GM23338 (cell line): ENCODE data around the gene TEX9.
"Not testable (repeated sequence)": the region's sequence is repeated elsewhere in the genome, so short reads cannot be mapped to it uniquely, and the experiment has no call there.

Experiments
- CREB1 ChIP-seq: fragments of 250-450 bp; sonication (Bioruptor Pico); IDR thresholded peaks from 2 replicates; pipeline ENCODE4 v1.5.0; 2020; ENCODE audit warnings: low read depth, mild to moderate bottlenecking, moderate library complexity
- EZH2 ChIP-seq: fragments of 200-600 bp; sonication (generic); IDR thresholded peaks from one replicate; pipeline ENCODE4 v1.8.0; 2017; ENCODE audit warnings: antibody characterized with exemption, mild to moderate bottlenecking, low read depth; ENCODE audit not compliant: unreplicated experiment
- EZH2phosphoT487 ChIP-seq: fragments of 200-600 bp; sonication (generic); IDR thresholded peaks from one replicate; pipeline ENCODE4 v1.8.1; 2018; ENCODE audit warnings: antibody characterized with exemption; ENCODE audit not compliant: unreplicated experiment
- JUNB ChIP-seq: IDR thresholded peaks from one replicate; pipeline ENCODE4 v1.6.1; 2016; ENCODE audit warnings: antibody characterized with exemption; ENCODE audit not compliant: unreplicated experiment
- POLR2AphosphoS5 ChIP-seq: IDR thresholded peaks from 2 replicates; pipeline ENCODE4 v1.6.1; 2016; ENCODE audit warnings: antibody characterized with exemption, low read depth
- REST ChIP-seq: IDR thresholded peaks from one replicate; pipeline ENCODE4 v1.6.1; 2018; ENCODE audit warnings: antibody characterized with exemption; ENCODE audit not compliant: unreplicated experiment
- TF ChIP-seq, protein P1 (sequence below), 2 experiments: fragments of 200-600 bp in 1 of 2; sonication (generic) in 1 of 2; conservative IDR thresholded peaks; 2 replicates each; pipeline versions ENCODE4 v1.5.1 to v1.6.1; 2016 to 2017; ENCODE audit warnings: antibody characterized with exemption in 2 of 2, low read depth in 2 of 2, mild to moderate bottlenecking in 2 of 2, moderate library complexity in 1 of 2

- TF ChIP-seq EZH2phosphoT487; CREB1 (CRISPR knock-in tag); EZH2; POLR2AphosphoS5; JUNB; REST: not testable (repeated sequence)
- TF ChIP-seq, protein P1, sequence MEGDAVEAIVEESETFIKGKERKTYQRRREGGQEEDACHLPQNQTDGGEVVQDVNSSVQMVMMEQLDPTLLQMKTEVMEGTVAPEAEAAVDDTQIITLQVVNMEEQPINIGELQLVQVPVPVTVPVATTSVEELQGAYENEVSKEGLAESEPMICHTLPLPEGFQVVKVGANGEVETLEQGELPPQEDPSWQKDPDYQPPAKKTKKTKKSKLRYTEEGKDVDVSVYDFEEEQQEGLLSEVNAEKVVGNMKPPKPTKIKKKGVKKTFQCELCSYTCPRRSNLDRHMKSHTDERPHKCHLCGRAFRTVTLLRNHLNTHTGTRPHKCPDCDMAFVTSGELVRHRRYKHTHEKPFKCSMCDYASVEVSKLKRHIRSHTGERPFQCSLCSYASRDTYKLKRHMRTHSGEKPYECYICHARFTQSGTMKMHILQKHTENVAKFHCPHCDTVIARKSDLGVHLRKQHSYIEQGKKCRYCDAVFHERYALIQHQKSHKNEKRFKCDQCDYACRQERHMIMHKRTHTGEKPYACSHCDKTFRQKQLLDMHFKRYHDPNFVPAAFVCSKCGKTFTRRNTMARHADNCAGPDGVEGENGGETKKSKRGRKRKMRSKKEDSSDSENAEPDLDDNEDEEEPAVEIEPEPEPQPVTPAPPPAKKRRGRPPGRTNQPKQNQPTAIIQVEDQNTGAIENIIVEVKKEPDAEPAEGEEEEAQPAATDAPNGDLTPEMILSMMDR (conservative IDR thresholded peaks at IDR 0.05; ENCODE audit: low read depth in 2 of 2), result not testable (repeated sequence)
Measured at GRCh38 chr15:56374693-56375092, 9.5 kb downstream of the TEX9 start.
